HepG2 (cell line): ENCODE results near the gene CHRD. TPM values are rescaled to one million over a fixed set of nuclear protein-coding genes. Genes with fewer than 3 reads are reported as not detected.

Source experiments
- ATAC-seq: fragments of 200-7000 bp; cut with Tn5 transposase; 3 replicates; pipeline ENCODE4 v1.9.1; 2020; ENCODE audit warnings: mild to moderate bottlenecking, moderate library complexity
- BruUV-seq: library from RNA; stranded (reverse); fragments of 400-500 nt; replicated peaks from 2 replicates; lab custom pipeline; 2021; lab: Mats Ljungman, UMichigan
- CTCF ChIA-PET: fragments of 300-600 bp; formaldehyde crosslinking; extraction: SDS; loops from one replicate; lab custom pipeline; 2021; ENCODE audit warnings: low total read pairs, inconsistent platforms, low intra/inter-chr PET ratio; lab: Yijun Ruan, JAX
- POLR2A ChIA-PET: fragments of 350-600 bp; sonication (Branson Sonifier 250); formaldehyde crosslinking; loops from one replicate; lab custom pipeline; 2020; ENCODE audit warnings: antibody characterized with exemption, inconsistent platforms; lab: Yijun Ruan, JAX
- DNase-seq: peaks from one replicate; pipeline ENCODE4 v3.0.0-alpha.2; 2015; ENCODE audit warnings: low spot score
- FAIRE-seq: peaks from 3 replicates; lab custom pipeline; 2011; peaks lifted over from hg19 to GRCh38; lab: Jason Lieb, UNC
- H2AFZ ChIP-seq: one replicate; pipeline ENCODE4 v1.6.1; 2011; ENCODE audit warnings: low read length, inconsistent platforms
- H3K27ac ChIP-seq: fragments of 300-600 bp; 3 replicates; pipeline ENCODE4 v1.8.0; 2011; ENCODE audit warnings: mixed run types, mild to moderate bottlenecking, mixed read lengths, low read length, inconsistent platforms; ENCODE audit not compliant: insufficient read depth; ENCODE audit errors: extremely low read length
- H3K27me3 ChIP-seq, 2 experiments: fragments of 200-600 bp in 1 of 2; 2 replicates in 1 of 2; 3 replicates in 1 of 2; pipeline versions ENCODE4 v1.6.0 to v1.8.0; 2011; ENCODE audit warnings: low read length in 2 of 2, mild to moderate bottlenecking in 2 of 2, moderate library complexity in 2 of 2, inconsistent platforms in 1 of 2; ENCODE audit not compliant: insufficient read depth in 2 of 2, control insufficient read depth in 1 of 2
- H3K36me3 ChIP-seq, 2 experiments: fragments of 200-600 bp in 1 of 2; replicated peaks in 1 of 2; 2 replicates in 1 of 2; 3 replicates in 1 of 2; pipeline versions ENCODE4 v1.5.1 to v1.8.0; 2011; ENCODE audit warnings: low read length in 2 of 2, inconsistent platforms in 1 of 2; ENCODE audit not compliant: insufficient read depth in 2 of 2, control insufficient read depth in 1 of 2
- H3K4me1 ChIP-seq: 2 replicates; pipeline ENCODE4 v1.5.1; 2012; ENCODE audit warnings: low read length, inconsistent platforms; ENCODE audit not compliant: insufficient read depth
- H3K4me2 ChIP-seq: 2 replicates; pipeline ENCODE4 v1.6.0; 2011; ENCODE audit warnings: low read depth, low read length, inconsistent platforms
- H3K4me3 ChIP-seq, 3 experiments: fragments of 200-600 bp in 1 of 3; sonication (generic), shearing (Covaris generic) in 1 of 3; replicated peaks in 1 of 3; 2 replicates each; pipeline ENCODE4 v1.5.1; 2011 to 2016; ENCODE audit warnings: low read length in 3 of 3, inconsistent platforms in 2 of 3, low read depth in 2 of 3, mild to moderate bottlenecking in 2 of 3, control low read depth in 1 of 3, mixed read lengths in 1 of 3; ENCODE audit not compliant: insufficient read depth in 1 of 3
- H3K79me2 ChIP-seq: one replicate; pipeline ENCODE4 v1.6.1; 2011; ENCODE audit warnings: low read length, inconsistent platforms; ENCODE audit not compliant: insufficient read depth
- H3K9ac ChIP-seq: 2 replicates; pipeline ENCODE4 v1.6.0; 2011; ENCODE audit warnings: mild to moderate bottlenecking, low read depth, low read length, inconsistent platforms; ENCODE audit not compliant: insufficient read depth
- H3K9me3 ChIP-seq: 2 replicates; pipeline ENCODE4 v1.5.1; 2012; ENCODE audit warnings: mild to moderate bottlenecking, low read length
- H4K20me1 ChIP-seq: 2 replicates; pipeline ENCODE4 v1.6.0; 2011; ENCODE audit warnings: inconsistent platforms, mild to moderate bottlenecking, low read length, moderate library complexity; ENCODE audit not compliant: insufficient read depth
- ADNP ChIP-seq: sonication (generic); formaldehyde crosslinking; IDR thresholded peaks from 2 replicates; pipeline ENCODE4 v1.4.0; 2020; ENCODE audit warnings: missing genetic modification reagents
- DRAP1 ChIP-seq: IDR thresholded peaks from 2 replicates; pipeline ENCODE4 v1.6.1; 2016; ENCODE audit warnings: missing genetic modification reagents, missing compliant biosample characterization
- HCFC1 ChIP-seq: fragments of 150-350 bp; IDR thresholded peaks from 2 replicates; pipeline ENCODE4 v1.6.1; 2014; ENCODE audit warnings: low read depth, low read length
- KMT2B ChIP-seq: IDR thresholded peaks from 2 replicates; pipeline ENCODE4 v1.6.1; 2016; ENCODE audit warnings: missing genetic modification reagents, missing compliant biosample characterization
- NFAT5 ChIP-seq: sonication (generic); formaldehyde crosslinking; IDR thresholded peaks from 2 replicates; pipeline ENCODE4 v1.4.0; 2020; ENCODE audit warnings: missing genetic modification reagents
- PRPF4 ChIP-seq: fragments of 200-400 bp; formaldehyde crosslinking; IDR thresholded peaks from 2 replicates; pipeline ENCODE4 v1.6.1; 2016; ENCODE audit warnings: low read length, low read depth; ENCODE audit not compliant: poor library complexity, severe bottlenecking
- SMAD3 ChIP-seq: sonication (generic); formaldehyde crosslinking; IDR thresholded peaks from 2 replicates; pipeline ENCODE4 v1.4.0; 2020; ENCODE audit warnings: missing genetic modification reagents
- ZBTB4 ChIP-seq: sonication (generic); formaldehyde crosslinking; IDR thresholded peaks from 2 replicates; pipeline ENCODE4 v1.4.0; 2020; ENCODE audit warnings: missing genetic modification reagents, mild to moderate bottlenecking, borderline replicate concordance
- ZFP36 ChIP-seq: fragments of 150-350 bp; IDR thresholded peaks from 2 replicates; pipeline ENCODE4 v1.6.1; 2018; ENCODE audit warnings: borderline replicate concordance, low read length, low read depth; ENCODE audit not compliant: partially characterized antibody
- ZNF280B ChIP-seq: sonication (generic); formaldehyde crosslinking; IDR thresholded peaks from 2 replicates; pipeline ENCODE4 v1.5.0; 2020; ENCODE audit warnings: missing genetic modification reagents, mild to moderate bottlenecking, borderline replicate concordance
- ZNF543 ChIP-seq: sonication (generic); formaldehyde crosslinking; IDR thresholded peaks from 2 replicates; pipeline ENCODE4 v1.4.0; 2020; ENCODE audit warnings: mild to moderate bottlenecking, missing genetic modification reagents
- ZNF557 ChIP-seq: sonication (generic); formaldehyde crosslinking; IDR thresholded peaks from 2 replicates; pipeline ENCODE4 v1.4.0; 2020; ENCODE audit warnings: missing genetic modification reagents
- ZNF724P ChIP-seq: sonication (generic); formaldehyde crosslinking; IDR thresholded peaks from 2 replicates; pipeline ENCODE4 v1.8.0; 2022; ENCODE audit warnings: missing genetic modification reagents, borderline replicate concordance
- ZSCAN30 ChIP-seq: sonication (generic); formaldehyde crosslinking; IDR thresholded peaks from 2 replicates; pipeline ENCODE4 v1.5.0; 2020; ENCODE audit warnings: mild to moderate bottlenecking, missing genetic modification reagents
- WGBS: methylation state at CpG from one replicate; pipeline ENCODE4 v1.1.6; 2017; ENCODE audit warnings: low lambda C conversion rate; 5-methylcytosine and 5-hydroxymethylcytosine counted together
- in situ Hi-C: cut with HindIII; loops from 2 replicates; pipeline ENCODE4 v1.10.0; 2017; ENCODE audit warnings: low pct_unique_long_range_greater_than_20kb; ENCODE audit not compliant: extremely low pct_ligation_motif_present
- intact Hi-C: fragments of 100-400 bp; cut with micrococcal nuclease; formaldehyde crosslinking; loops from one replicate; pipeline ENCODE4 v1.10.0; 2022; ENCODE audit not compliant: unreplicated experiment
- polyA plus RNA-seq, 8 experiments: library from polyadenylated mRNA; depleted of rRNA in 3 of 8; stranded (reverse) in 7 of 8; unstranded in 1 of 8; fragments of >200 nt; fragmentation: Illumina TruSeq in 4 of 8; extraction: Trizol in 4 of 8; gene quantifications; 2 replicates each; pipeline versions ENCODE4 v1.2.1 to v1.2.3, GENCODE V29; 2011 to 2016; ENCODE audit warnings: low read depth in 4 of 8, missing spikeins in 1 of 8, mixed read lengths in 1 of 8; ENCODE audit not compliant: insufficient read depth in 1 of 8
- total RNA-seq, 5 experiments: library from RNA; depleted of rRNA; stranded (reverse); fragments of >200 nt; fragmentation: Illumina TruSeq; extraction: Trizol; gene quantifications; 2 replicates each; pipeline ENCODE4 v1.2.3, GENCODE V29; 2016; ENCODE audit warnings: low read depth in 1 of 5

Gene CHRD
- total and polyA plus RNA-seq, 2 of the 13 experiments (the other 11 are each of a cell fraction or from before 2014, with no cell fraction given), result 22.2 to 35.2 TPM

- ATAC-seq (no peak), FAIRE-seq (no peak), DNase-seq (no peak)
- Histone ChIP-seq H3K4me3 (no peak overlapping the region), H3K27ac (no peak overlapping the region), H2AFZ (no peak overlapping the region), H3K79me2 (peaks cover 15% of the 10 kb centered on the region), H3K4me2 (no peak overlapping the region), H3K9ac (no peak overlapping the region), H3K4me1 (peaks cover 29% of the 10 kb centered on the region), H3K9me3 (no peaks in the 10 kb centered on the region), H3K27me3 (no peaks in the 10 kb centered on the region; a peak in 1 of 5 replicates), H4K20me1 (peaks cover 11% of the 10 kb centered on the region), H3K36me3 (peaks cover 11 to 43% of the 10 kb centered on the region in 2 experiments)
- CTCF ChIA-PET, result no interaction called here
- WGBS, result 100% methylated on average over 6 of the region's 6 CpGs
- POLR2A ChIA-PET, result interaction anchor here (2.5 to 3.5 kb wide), 2 partner anchors 11 to 44 kb away, joined by 7 to 18 read pairs; partner anchors contain the start of genes CLCN2 and POLR2H
- intact Hi-C loops (loop anchor here (5.0 kb wide), 1 partner anchor 1206 kb away; no protein-coding TSS in a partner anchor), in situ Hi-C loops (loop anchor here (10.0 kb wide), 2 partner anchors 91 to 141 kb away; no protein-coding TSS in a partner anchor)
- BruUV-seq, result no TSS peak
- TF ChIP-seq ZNF557 (CRISPR knock-in tag), result no peak
- TF ChIP-seq ADNP (CRISPR knock-in tag), result no peak
- no peak for TF ChIP-seq NFAT5 (CRISPR knock-in tag)
- TF ChIP-seq ZNF543 (CRISPR knock-in tag), result no peak
- no peak for TF ChIP-seq ZFP36
- no peak for TF ChIP-seq ZNF280B (CRISPR knock-in tag)
- no peak for TF ChIP-seq ZNF724P
- no peak for TF ChIP-seq KMT2B (CRISPR knock-in tag)
- TF ChIP-seq DRAP1 (CRISPR knock-in tag), result no peak
- no peak for TF ChIP-seq ZBTB4 (CRISPR knock-in tag)
- no peak for TF ChIP-seq ZSCAN30
- no peak for TF ChIP-seq SMAD3 (CRISPR knock-in tag)
- no peak for TF ChIP-seq PRPF4
- no peak for TF ChIP-seq HCFC1
These were observed 6.4 kb upstream of the CHRD start for GRCh38 chr3:184373422-184373821.
